Measurements from ENCODE around the gene KCNAB2. TPM values are rescaled to one million over a fixed set of nuclear protein-coding genes. Genes with fewer than 3 reads are reported as not detected.

KCNAB2 gene
- total RNA-seq, 1 donor from 2014 or later = 17.9 TPM

DNA sequence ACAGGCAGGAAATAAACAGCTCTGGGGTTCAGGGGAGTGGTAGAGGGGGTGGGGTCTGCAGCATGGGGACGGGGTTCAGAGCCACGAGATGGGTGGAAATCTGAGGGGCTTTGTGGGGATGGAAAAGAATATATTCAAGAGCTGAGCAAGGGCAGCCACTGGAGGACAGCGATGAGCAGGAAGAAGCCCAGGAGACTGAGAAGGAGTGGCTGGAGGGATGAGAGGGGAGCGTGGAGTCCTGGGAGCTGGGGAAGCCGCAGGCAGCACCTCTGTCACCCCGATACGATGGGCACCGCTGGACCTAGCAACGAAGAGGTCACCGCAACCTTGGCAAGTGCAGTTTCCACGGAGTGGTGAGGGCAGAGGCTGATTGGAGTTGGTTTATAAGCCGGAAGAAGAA is 10.0 kb upstream of the KCNAB2 start:
- Histone ChIP-seq H3K27me3 (no peaks in the 10 kb centered on the region), H3K9me3 (no peaks in the 10 kb centered on the region), H3K4me1 (no peaks in the 10 kb centered on the region), H3K36me3 (no peaks in the 10 kb centered on the region), H3K4me3 (no peak overlapping the region), H3K27ac (no peak overlapping the region)
- no peak for DNase-seq (ENCODE audit: low spot score in 2 of 2)
- intact Hi-C loops (cut with DNase I) = no loop called here
- TF ChIP-seq, protein P1, sequence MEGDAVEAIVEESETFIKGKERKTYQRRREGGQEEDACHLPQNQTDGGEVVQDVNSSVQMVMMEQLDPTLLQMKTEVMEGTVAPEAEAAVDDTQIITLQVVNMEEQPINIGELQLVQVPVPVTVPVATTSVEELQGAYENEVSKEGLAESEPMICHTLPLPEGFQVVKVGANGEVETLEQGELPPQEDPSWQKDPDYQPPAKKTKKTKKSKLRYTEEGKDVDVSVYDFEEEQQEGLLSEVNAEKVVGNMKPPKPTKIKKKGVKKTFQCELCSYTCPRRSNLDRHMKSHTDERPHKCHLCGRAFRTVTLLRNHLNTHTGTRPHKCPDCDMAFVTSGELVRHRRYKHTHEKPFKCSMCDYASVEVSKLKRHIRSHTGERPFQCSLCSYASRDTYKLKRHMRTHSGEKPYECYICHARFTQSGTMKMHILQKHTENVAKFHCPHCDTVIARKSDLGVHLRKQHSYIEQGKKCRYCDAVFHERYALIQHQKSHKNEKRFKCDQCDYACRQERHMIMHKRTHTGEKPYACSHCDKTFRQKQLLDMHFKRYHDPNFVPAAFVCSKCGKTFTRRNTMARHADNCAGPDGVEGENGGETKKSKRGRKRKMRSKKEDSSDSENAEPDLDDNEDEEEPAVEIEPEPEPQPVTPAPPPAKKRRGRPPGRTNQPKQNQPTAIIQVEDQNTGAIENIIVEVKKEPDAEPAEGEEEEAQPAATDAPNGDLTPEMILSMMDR (IDR thresholded peaks at IDR 0.05) = no peak

DNA sequence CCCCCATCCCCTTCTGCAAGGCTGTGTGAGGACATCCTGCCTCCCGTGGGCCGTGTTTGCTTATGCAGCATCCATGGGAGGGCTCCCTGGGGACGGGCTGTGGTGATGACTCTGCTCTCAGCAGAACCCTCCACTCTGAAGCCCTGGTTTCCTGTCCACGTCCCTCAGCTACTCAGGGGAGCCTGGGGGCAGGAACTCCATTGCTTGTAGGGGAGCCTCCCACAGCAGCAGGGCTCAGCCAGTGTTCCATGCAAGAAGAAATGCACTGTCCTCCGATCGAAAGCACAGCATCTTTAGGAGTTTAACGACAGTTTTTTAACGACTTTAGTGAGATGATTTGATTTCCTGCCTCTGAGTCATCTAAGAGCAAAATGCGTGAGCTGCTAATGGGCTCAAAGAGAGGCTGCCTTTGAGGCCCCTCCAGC is 8.3 kb upstream of the KCNAB2 start:
- DNase-seq (ENCODE audit: low spot score in 2 of 2) = no peak
- H3K9me3 ChIP-seq = no peaks in the 10 kb centered on the region
- no peak overlapping the region for H3K4me3 ChIP-seq
- no peaks in the 10 kb centered on the region for H3K36me3 ChIP-seq
- H3K4me1 ChIP-seq = no peaks in the 10 kb centered on the region
- H3K27ac ChIP-seq = no peak overlapping the region
- no peaks in the 10 kb centered on the region for H3K27me3 ChIP-seq
- intact Hi-C loops (cut with DNase I) = no loop called here
- TF ChIP-seq, protein P1 (IDR thresholded peaks at IDR 0.05) = no peak

DNA sequence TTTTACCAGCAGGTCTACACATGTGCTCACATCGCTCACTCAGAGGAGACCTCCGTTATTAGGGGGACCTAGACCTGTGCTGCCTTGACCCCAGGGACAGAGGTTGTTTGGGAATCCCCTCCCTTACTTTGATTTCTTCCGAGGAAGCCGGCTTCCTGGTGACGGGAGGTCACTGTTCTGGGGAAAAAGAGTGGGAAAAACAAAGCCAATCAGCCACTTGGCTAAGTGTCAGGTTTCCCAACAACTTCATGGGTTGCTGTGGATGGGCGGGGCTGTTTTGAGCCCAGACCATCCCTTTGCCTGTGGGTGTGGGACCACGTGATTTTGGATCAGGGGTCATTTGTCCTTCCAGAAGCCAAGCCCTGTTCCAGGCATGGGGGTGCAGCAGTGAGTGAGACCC is 7.1 kb upstream of the KCNAB2 start:
- Histone ChIP-seq H3K4me3 (no peak overlapping the region), H3K4me1 (no peaks in the 10 kb centered on the region), H3K27ac (no peak overlapping the region), H3K27me3 (no peaks in the 10 kb centered on the region), H3K9me3 (no peaks in the 10 kb centered on the region), H3K36me3 (no peaks in the 10 kb centered on the region)
- intact Hi-C loops (cut with DNase I) = no loop called here
- DNase-seq (ENCODE audit: low spot score in 2 of 2) = no peak
- TF ChIP-seq, protein P1 (IDR thresholded peaks at IDR 0.05) = no peak

DNA sequence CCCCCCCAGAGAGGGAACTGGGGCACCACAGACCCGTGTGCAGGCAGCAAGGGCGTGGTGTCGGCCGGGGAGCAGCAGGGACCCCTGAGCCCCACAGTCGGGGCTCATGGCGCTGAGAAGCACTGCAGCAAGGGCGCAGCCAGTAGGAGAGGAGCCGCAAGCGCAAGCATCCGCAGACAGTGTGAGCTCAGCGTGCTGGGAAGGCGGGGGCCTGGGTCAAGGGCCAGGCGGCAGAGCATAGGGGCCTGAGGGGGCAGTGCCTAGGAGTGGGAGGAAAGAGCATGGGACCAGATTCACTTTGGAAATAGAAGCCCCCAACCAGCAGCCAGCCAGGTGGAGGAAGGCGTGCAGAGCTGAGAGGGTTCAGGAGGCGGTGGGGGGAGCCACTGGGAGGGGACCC is 6.7 kb upstream of the KCNAB2 start:
- Histone ChIP-seq H3K36me3 (no peaks in the 10 kb centered on the region), H3K4me1 (no peaks in the 10 kb centered on the region), H3K9me3 (no peaks in the 10 kb centered on the region), H3K4me3 (no peak overlapping the region), H3K27ac (no peak overlapping the region), H3K27me3 (no peaks in the 10 kb centered on the region)
- DNase-seq (ENCODE audit: low spot score in 2 of 2) = no peak
- TF ChIP-seq, protein P1 (IDR thresholded peaks at IDR 0.05) = no peak
- intact Hi-C loops (cut with DNase I) = no loop called here

DNA sequence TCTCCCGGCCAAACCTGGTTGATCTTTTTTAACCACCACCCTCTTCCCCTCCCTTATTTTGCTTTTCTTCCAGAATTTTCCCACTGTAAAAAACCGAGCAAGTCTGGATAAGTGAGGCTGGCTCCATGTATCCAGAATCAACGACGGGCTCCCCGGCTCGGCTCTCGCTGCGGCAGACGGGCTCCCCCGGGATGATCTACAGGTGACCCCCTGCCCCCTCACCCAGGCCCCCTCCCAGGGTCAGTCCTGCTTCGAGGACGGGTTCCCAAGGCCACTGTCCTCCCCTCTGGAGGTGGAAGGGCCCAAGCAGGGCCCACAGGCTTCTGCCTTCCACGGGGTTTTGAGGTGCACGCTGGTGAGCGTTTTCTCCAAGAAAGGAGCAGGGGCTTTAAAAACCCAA is 5.2 kb upstream of the KCNAB2 start:
- no peak for DNase-seq (ENCODE audit: low spot score in 2 of 2)
- intact Hi-C loops (cut with DNase I) = no loop called here
- no peaks in the 10 kb centered on the region for H3K27me3 ChIP-seq
- H3K9me3 ChIP-seq = no peaks in the 10 kb centered on the region
- H3K4me3 ChIP-seq = no peak overlapping the region
- TF ChIP-seq, protein P1 (IDR thresholded peaks at IDR 0.05) = no peak
- H3K27ac ChIP-seq = no peak overlapping the region
- H3K36me3 ChIP-seq = no peaks in the 10 kb centered on the region
- no peaks in the 10 kb centered on the region for H3K4me1 ChIP-seq

DNA sequence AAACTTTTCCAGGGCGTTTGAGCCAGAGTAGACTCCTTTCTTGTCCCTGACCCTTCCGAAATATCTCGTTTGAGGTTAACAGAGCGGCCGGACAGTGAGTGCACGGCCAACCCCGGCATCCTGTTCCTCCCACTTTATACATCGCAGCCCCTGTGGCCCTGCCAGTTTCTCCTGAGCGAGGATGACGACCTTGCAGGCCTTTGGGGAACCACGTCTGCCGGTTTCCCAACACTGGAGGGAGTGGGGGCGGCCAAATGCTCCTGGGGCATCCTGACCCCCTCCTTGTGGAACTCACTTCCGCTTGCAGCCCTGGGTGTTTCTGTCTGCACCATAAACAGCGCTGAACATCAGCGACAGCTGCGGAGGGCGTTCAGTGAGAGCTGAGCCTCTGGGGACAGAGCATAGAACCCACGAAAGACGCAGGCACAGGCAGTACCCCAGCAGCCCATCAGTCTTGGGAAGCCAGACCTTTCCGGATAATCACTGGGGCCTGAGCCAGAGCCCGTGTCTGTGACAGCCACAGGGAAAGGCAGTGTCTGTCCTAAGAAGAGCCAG is 4.8 kb upstream of the KCNAB2 start:
- Histone ChIP-seq H3K27me3 (no peaks in the 10 kb centered on the region), H3K4me1 (no peaks in the 10 kb centered on the region), H3K27ac (no peak overlapping the region), H3K9me3 (no peaks in the 10 kb centered on the region), H3K36me3 (no peaks in the 10 kb centered on the region), H3K4me3 (no peak overlapping the region)
- TF ChIP-seq, protein P1 (IDR thresholded peaks at IDR 0.05) = no peak
- intact Hi-C loops (cut with DNase I) = no loop called here
- no peak for DNase-seq (ENCODE audit: low spot score in 2 of 2)
